ENCODE measurements around the gene TMEM131L. TPM values are rescaled to one million over a fixed set of nuclear protein-coding genes. Genes with fewer than 3 reads are reported as not detected.

Gene TMEM131L
- total RNA-seq, 4 donors from 2014 or later = 17.7 to 43.9 (median 24.8) TPM

- DNase-seq (ENCODE audit: low spot score) (no peak), ATAC-seq (ENCODE audit: low FRiP score) (no peak)
- no peak for TF ChIP-seq CTCF (IDR thresholded peaks at IDR 0.05)
Observed at GRCh38 chr4:153582954-153583702, 117.0 kb downstream of the TMEM131L start.

GRCh38 chr4:153585026-153585425 is 118.9 kb downstream of the TMEM131L start:
- no peak for TF ChIP-seq CTCF (IDR thresholded peaks at IDR 0.05)
- ATAC-seq (ENCODE audit: low FRiP score) (no peak), DNase-seq (ENCODE audit: low spot score) (no peak)

GRCh38 chr4:153589703-153590595 is 123.8 kb downstream of the TMEM131L start:
- no peak for DNase-seq (ENCODE audit: low spot score)
- TF ChIP-seq CTCF (IDR thresholded peaks at IDR 0.05) = no peak
- no peak for ATAC-seq (ENCODE audit: low FRiP score)

GRCh38 chr4:153591441-153591840 is 125.3 kb downstream of the TMEM131L start:
- ATAC-seq (ENCODE audit: low FRiP score) (no peak), DNase-seq (ENCODE audit: low spot score) (no peak)
- TF ChIP-seq CTCF (IDR thresholded peaks at IDR 0.05) = no peak

- no peak for DNase-seq (ENCODE audit: low spot score)
- no peak for TF ChIP-seq CTCF (IDR thresholded peaks at IDR 0.05)
- no peak for ATAC-seq (ENCODE audit: low FRiP score)
Observed at GRCh38 chr4:153592064-153592463, 125.9 kb downstream of the TMEM131L start.

- DNase-seq (ENCODE audit: low spot score) (no peak), ATAC-seq (ENCODE audit: low FRiP score) (no peak)
- TF ChIP-seq CTCF (IDR thresholded peaks at IDR 0.05) = no peak
Observed at GRCh38 chr4:153593161-153593560, 127.0 kb downstream of the TMEM131L start.
